Measurements from ENCODE around the gene DICER1.

DICER1 gene

GRCh38 chr14:95122621-95122945, 34.7 kb downstream of the DICER1 start:
- DNase-seq (ENCODE audit: low spot score): no peak

- no peak for DNase-seq (ENCODE audit: low spot score)
Observed at GRCh38 chr14:95121911-95122620, 35.3 kb downstream of the DICER1 start.

GRCh38 chr14:95119336-95119735, 38.0 kb downstream of the DICER1 start:
- DNase-seq (ENCODE audit: low spot score): no peak

DNA sequence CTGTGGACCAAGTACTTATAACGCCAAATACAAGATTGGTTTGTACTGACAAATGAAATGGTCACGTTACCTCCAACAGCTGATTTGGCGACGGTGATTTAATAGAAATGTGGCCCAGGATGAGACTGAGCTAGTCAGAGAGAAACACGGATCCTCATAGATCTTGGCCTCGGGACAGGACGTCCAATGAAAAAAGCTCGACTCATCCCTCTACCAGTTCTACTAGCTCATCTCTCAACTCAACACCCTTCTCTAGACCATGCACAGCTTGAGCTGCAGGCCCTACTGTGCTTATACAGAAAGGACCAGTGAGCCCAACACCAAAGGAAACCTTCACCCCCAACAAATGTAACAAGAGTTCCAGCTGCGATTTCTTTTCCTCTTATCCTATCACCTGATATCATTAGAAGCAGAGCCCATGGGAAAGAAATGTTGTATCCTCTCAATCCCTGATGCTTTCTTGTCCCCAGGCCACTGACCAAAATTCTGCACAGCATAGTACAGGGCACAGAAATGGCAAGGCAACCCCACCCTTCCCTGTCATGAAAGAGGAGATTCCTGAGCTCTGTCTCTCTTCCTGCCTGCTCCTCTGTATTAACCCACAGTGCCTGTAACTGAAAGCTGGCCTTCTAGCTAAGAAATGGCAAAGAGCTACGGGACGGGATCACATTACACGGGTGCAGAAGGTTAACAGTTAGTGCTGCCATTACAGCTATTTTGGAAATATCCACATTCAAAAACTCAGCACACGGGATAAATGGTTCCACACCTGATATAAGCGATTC, 39.2 kb downstream of the DICER1 start:
- no peak for DNase-seq (ENCODE audit: low spot score)

- no peak for DNase-seq (ENCODE audit: low spot score)
Observed at GRCh38 chr14:95113476-95113875, 43.9 kb downstream of the DICER1 start.

- DNase-seq (ENCODE audit: low spot score): no peak
Observed at GRCh38 chr14:95111507-95112164, 45.7 kb downstream of the DICER1 start.

- DNase-seq (ENCODE audit: low spot score): no peak
Observed at GRCh38 chr14:95110178-95110577, 47.2 kb downstream of the DICER1 start.

DNA sequence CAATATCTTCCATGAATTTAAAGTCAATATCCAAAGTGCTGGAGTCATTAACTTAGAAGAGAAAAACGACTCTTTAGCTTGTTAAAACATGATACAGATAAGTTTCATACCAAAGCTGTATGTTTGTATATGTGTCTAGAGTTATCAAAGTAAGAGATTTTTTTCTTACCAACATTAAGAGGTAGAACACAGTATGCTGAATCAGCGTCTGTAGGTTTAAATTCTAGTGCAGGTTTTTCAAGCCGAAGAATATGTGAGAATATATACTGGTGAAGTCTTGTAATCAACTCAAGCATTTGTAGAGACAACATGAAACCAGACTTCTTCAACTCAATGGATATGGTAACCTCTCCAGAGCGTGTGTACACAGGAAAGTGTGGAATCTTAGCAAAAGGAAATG, 49.6 kb downstream of the DICER1 start:
- DNase-seq (ENCODE audit: low spot score): no peak

DNA sequence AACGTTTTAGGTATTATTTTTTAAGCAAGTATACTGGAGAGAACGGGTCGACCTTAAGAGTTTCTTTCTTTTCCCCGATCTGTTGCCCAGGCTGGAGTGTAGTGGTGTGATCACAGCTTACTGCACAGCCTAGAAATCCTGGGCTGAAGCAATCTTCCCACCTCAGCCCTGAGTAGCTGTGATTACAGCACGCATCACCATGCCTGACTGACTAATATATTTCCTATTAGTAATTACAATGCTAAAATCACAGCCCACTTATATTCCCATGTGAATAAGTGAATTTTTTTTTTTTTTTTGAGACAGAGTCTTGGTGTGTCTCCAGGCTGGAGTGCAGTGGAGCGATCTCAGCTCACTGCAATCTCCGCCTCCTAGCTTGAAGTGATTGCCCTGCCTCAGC, 50.4 kb downstream of the DICER1 start:
- no peak for DNase-seq (ENCODE audit: low spot score)

- no peak for DNase-seq (ENCODE audit: low spot score)
Observed at GRCh38 chr14:95104911-95105310, 52.4 kb downstream of the DICER1 start.

GRCh38 chr14:95102680-95103044, 54.7 kb downstream of the DICER1 start:
- no peak for DNase-seq (ENCODE audit: low spot score)

DNA sequence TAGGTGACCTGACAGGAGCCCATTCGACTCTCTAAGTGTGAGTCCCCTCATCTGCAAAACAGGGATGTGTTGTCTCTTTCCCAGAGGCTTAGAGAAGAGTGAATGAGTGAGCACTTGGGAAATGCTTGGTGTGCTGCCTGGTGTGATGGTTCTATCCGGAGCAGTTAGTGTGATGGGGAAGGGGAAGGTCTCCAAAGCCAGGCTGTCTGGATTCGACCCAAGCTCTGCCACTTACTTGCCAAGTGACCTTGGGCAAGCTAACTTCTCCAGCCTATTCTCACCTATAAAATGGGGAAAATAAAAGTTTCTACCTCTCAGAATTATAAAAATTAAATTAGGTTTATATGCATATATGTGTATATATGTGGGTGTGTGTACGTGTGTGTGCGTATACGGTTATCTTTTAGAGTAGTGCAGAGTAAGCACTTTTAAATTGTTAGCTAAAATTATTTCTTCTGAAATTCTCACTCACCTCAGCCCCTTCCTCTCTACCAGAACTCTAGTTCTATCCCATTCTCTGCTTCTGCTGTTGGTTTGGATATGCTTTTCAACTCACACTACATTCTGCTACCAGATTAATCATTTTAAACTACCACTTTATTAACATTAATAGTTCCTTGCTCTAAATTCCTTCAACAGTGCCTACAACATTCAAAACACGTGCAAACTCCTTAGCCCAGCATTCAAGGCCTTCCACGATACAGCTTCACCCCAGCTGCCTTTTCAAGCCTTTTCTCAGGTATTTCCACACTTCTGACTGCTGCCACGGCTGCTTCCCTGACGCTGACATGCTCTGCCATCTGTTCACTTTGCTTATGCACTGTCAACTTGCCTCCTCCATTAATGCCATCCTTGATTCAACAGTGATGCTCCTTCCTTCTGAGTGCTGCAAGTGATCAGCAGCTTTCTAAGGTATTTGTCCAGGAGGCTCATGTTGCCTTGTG, 55.3 kb downstream of the DICER1 start:
- no peak for DNase-seq (ENCODE audit: low spot score)

DNA sequence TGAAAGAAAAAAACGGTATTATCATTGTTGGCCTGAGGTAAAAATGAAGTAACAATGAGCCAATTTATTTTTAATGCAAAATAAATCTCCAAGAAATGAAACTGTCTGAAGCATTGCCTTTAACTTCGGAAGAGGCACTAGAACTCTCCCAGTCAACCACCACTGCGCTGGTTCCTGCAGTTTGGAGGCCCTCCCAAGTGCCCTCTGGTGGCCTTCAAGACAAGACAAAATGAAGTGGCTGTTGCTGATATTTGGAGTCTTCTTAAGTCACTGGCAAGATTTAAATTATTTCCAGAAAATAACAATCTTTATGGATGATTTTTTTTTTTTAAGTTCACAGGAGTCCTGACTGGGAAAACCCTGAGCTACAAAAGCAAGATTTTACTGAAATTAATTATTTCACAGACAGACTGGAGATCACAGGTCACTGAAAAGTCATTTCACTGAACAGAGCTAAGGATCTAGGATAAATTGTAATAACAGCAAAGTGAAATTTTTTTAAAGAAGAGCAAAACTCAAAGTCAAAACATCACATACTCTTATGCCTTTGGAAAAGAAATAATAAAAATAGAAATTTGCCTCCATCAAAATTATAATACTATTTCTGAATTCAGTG, 58.2 kb downstream of the DICER1 start:
- peak; percentile 21 for DNase-seq (ENCODE audit: low spot score)

GRCh38 chr14:95097385-95097784, 59.9 kb downstream of the DICER1 start:
- DNase-seq (ENCODE audit: low spot score): no peak

- no peak for DNase-seq (ENCODE audit: low spot score)
Observed at GRCh38 chr14:95096476-95096875, 60.9 kb downstream of the DICER1 start.

DNA sequence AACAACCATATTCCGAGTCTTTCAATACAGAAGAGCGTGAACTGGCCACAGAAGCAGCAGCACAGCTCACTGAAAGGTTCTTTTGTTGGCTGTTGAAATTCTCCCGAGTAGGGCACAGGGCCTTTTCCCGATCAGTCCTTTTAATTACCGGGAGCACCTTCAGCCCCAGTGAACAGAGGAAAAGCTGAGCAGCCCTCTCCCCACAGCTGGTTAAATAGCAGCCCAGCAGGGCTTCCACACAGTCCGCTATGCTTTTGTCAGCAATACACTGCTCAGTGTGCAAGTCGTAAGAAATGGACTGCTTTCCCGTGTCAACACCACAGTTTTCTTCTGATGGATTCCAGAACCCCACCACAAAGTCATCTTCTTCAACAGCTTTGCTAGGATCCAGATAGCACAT, 61.3 kb downstream of the DICER1 start:
- DNase-seq (ENCODE audit: low spot score): no peak

DNA sequence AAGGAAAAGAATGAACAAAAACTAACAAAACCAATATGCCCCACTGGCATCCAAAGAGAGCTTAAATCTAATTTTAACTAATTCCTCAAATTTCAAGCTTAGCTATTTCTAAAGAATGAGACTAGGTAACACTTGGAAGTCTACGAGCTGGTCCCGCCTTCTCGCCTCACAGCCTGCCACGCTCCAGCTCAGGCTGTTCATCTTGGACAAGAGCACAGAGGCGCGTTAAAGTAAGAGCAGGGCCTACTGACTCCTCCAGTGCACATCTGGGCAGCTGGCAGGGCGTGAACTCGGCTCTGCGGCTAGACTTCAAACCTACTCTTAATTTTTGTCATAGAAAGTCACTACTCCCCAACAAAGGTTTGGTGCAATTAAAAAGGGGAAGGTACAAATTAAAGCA, 64.6 kb downstream of the DICER1 start:
- DNase-seq (ENCODE audit: low spot score): no peak

DNA sequence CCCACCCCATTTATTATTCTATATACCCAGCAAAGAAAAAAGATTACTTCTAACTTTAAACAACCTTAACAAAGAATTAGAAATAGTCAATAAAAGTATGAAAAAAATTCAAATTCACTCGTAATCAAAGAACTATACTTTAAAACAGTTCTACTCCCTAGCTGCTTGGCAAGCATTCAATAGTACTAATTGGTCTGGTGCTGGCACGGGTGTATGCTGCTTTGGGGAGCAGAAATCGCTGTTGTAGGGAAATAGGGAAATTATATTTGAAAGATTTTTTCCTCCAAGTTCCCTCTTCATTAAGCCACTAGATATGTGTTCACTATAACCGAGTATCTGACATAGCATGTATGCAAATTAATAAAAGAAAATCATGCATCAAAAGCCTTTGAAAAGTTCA, 65.7 kb downstream of the DICER1 start:
- no peak for DNase-seq (ENCODE audit: low spot score)

DNA sequence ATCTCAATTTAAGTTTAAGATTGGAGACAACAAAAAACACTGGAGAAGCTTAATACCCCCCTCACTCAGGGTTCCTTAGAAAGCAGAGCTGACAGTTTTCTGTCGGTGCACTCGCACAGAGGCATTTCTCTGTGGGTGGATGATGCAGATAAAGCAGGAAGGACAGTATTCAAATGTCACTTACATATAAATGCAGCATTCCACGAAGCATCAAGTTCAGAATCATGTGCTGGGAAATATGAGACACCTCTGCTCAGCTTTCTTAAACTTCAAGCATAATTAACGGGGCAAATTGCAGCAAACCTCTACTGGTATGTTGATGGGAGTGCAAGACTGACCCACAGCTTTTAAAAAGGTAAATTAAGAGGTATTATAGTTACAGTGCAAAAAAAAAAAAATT, 68.7 kb downstream of the DICER1 start:
- no peak for DNase-seq (ENCODE audit: low spot score)

- no peak for DNase-seq (ENCODE audit: low spot score)
Observed at GRCh38 chr14:95087619-95088018, 69.7 kb downstream of the DICER1 start.

DNA sequence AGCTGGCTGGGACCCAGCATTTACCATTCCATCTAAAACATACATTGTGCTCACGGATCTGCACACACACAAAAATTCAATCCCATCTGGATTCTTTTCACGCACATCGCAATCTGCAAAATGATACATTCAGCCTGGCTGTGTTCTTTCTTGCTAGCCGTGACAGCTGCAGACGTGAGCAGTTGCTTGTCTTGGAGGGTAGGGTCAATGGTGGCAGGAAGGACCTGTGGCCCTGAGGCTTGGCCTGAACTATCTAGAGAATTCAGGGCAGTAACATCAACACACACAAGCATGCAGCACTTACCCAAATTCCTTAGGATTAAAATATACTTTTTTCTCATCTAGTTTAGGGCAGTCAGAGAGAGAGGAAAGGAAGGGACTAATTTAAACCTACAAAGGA, 72.0 kb downstream of the DICER1 start:
- no peak for DNase-seq (ENCODE audit: low spot score)

DNA sequence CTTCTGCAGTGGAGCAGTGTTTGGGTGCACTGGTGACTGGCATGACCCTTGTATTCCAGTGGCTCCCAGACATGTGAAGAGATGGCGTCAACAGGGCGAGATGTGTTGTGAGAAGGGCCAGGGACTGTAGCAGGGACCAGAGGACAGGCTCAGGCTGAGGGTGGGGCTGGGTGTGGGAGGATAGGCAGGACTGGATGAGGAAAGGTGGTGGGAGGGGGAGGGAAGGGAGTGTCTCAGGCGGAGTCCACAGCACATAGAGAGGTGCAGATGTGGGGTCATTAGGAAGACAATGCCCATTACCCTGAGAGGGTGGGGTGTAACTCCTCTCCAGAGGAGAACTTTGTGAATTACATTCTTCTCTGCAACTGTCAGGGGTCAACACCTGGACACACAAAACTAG, 78.5 kb downstream of the DICER1 start:
- no peak for DNase-seq (ENCODE audit: low spot score)
